MM.1S (cell line): ENCODE measurements around the gene TRPC1.

Experiments
- DNase-seq: peaks from one replicate; pipeline ENCODE4 v3.0.0-alpha.2; 2015
- H2AFZ ChIP-seq: fragments of 300-600 bp; sonication (generic); 2 replicates; pipeline ENCODE4 v1.6.0; 2016; ENCODE audit warnings: antibody characterized with exemption, low read length
- H3F3A ChIP-seq: fragments of 300-600 bp; sonication (generic); 2 replicates; pipeline ENCODE4 v1.6.1; 2016; ENCODE audit warnings: mild to moderate bottlenecking, antibody characterized with exemption, low read length, moderate library complexity, mixed read lengths; ENCODE audit not compliant: insufficient read depth
- H3K27ac ChIP-seq: fragments of 300-600 bp; sonication (generic); 2 replicates; pipeline ENCODE4 v1.5.1; 2016; ENCODE audit warnings: mild to moderate bottlenecking, low read length
- H3K27me3 ChIP-seq: fragments of 300-600 bp; sonication (generic); replicated peaks from 2 replicates; pipeline ENCODE4 v1.6.0; 2016; ENCODE audit warnings: low read length; ENCODE audit not compliant: insufficient read depth
- H3K36me3 ChIP-seq: fragments of 300-600 bp; sonication (generic); replicated peaks from 2 replicates; pipeline ENCODE4 v1.6.1; 2016; ENCODE audit warnings: mild to moderate bottlenecking, low read length, mixed read lengths; ENCODE audit not compliant: insufficient read depth
- H3K4me1 ChIP-seq: fragments of 300-600 bp; sonication (generic); 2 replicates; pipeline ENCODE4 v1.6.1; 2016; ENCODE audit warnings: low read length, mixed read lengths
- H3K4me2 ChIP-seq: fragments of 300-600 bp; sonication (generic); 2 replicates; pipeline ENCODE4 v1.6.0; 2016; ENCODE audit warnings: low read depth, low read length
- H3K4me3 ChIP-seq: fragments of 300-600 bp; sonication (generic); 2 replicates; pipeline ENCODE4 v1.5.1; 2016; ENCODE audit warnings: low read length, mixed read lengths
- H3K79me2 ChIP-seq: fragments of 300-600 bp; sonication (generic); 2 replicates; pipeline ENCODE4 v1.6.1; 2016; ENCODE audit warnings: mixed run types, low read length, mixed read lengths
- H3K9ac ChIP-seq: fragments of 300-600 bp; sonication (generic); 2 replicates; pipeline ENCODE4 v1.6.1; 2016; ENCODE audit warnings: low read length, mixed read lengths
- H3K9me2 ChIP-seq: fragments of 300-600 bp; sonication (generic); replicated peaks from 2 replicates; pipeline ENCODE4 v1.6.1; 2016; ENCODE audit warnings: mild to moderate bottlenecking, low read length, mixed read lengths; ENCODE audit not compliant: insufficient read depth
- H3K9me3 ChIP-seq: fragments of 300-600 bp; sonication (generic); replicated peaks from 2 replicates; pipeline ENCODE4 v1.6.1; 2016; ENCODE audit warnings: mild to moderate bottlenecking, low read length, mixed read lengths; ENCODE audit not compliant: insufficient read depth
- H4K20me1 ChIP-seq: fragments of 300-600 bp; sonication (generic); 2 replicates; pipeline ENCODE4 v1.6.1; 2016; ENCODE audit warnings: mild to moderate bottlenecking, low read length, moderate library complexity, mixed read lengths; ENCODE audit not compliant: insufficient read depth
- CTCF ChIP-seq: fragments of 300-600 bp; sonication (generic); IDR thresholded peaks from 2 replicates; pipeline ENCODE4 v1.5.1; 2016; ENCODE audit warnings: antibody characterized with exemption, low read length, mixed read lengths
- EZH2 ChIP-seq: fragments of 300-600 bp; sonication (generic); optimal IDR thresholded peaks from 2 replicates; pipeline ENCODE3; 2017; ENCODE audit warnings: low read depth, mild to moderate bottlenecking, antibody characterized with exemption, low read length, mixed read lengths
- EZH2phosphoT487 ChIP-seq: fragments of 300-600 bp; sonication (generic); IDR thresholded peaks from 2 replicates; pipeline ENCODE4 v1.6.1; 2018; ENCODE audit warnings: antibody characterized with exemption, low read length

TRPC1 gene

GRCh38 chr3:142795332-142795731 is 71.5 kb downstream of the TRPC1 start:
- Histone ChIP-seq H3K27ac (no peak overlapping the region), H3K4me3 (no peak overlapping the region), H3K4me1 (no peaks in the 10 kb centered on the region), H3K36me3 (no peaks in the 10 kb centered on the region; the same call in 1 of the 2 replicates), H3F3A (no peaks in the 10 kb centered on the region), H3K27me3 (no peaks in the 10 kb centered on the region), H3K4me2 (no peak overlapping the region), H2AFZ (no peak overlapping the region), H3K9me3 (no peaks in the 10 kb centered on the region), H3K9ac (no peak overlapping the region), H3K9me2 (no peaks in the 10 kb centered on the region), H4K20me1 (no peaks in the 10 kb centered on the region), H3K79me2 (no peaks in the 10 kb centered on the region)
- DNase-seq, result no peak
- TF ChIP-seq EZH2phosphoT487, result no peak
- no peak for TF ChIP-seq EZH2
- TF ChIP-seq CTCF, result no peak

DNA sequence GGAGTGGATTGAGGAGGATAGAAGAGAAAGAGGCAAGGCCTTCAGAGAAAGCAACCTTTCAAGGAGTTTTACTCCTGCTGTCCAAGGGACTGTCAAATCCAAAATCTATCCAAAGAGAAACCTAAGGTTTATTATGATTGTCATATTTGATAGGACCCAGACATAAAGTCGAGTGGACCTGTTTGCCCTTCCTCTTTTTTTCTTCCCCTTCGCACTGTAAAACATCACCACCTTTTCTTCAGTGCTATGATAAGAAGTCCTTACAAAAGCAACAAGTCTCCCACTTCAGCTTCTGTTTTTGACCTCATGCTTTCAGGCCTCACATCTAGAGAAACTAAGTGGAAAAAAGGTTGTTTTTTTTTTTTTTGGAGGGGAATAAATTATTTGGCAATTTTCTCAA is 73.0 kb downstream of the TRPC1 start:
- no peak overlapping the region for H3K4me3 ChIP-seq
- H3K27ac ChIP-seq, result no peak overlapping the region
- no peak overlapping the region for H3K9ac ChIP-seq
- no peak overlapping the region for H2AFZ ChIP-seq
- H3K4me1 ChIP-seq, result no peaks in the 10 kb centered on the region
- H3K36me3 ChIP-seq, result no peaks in the 10 kb centered on the region; the same call in 1 of the 2 replicates
- H3K4me2 ChIP-seq, result no peak overlapping the region
- H3K79me2 ChIP-seq, result no peaks in the 10 kb centered on the region
- H3K27me3 ChIP-seq, result no peaks in the 10 kb centered on the region
- no peaks in the 10 kb centered on the region for H3K9me3 ChIP-seq
- no peaks in the 10 kb centered on the region for H4K20me1 ChIP-seq
- DNase-seq, result no peak
- H3K9me2 ChIP-seq, result no peaks in the 10 kb centered on the region
- no peak for TF ChIP-seq EZH2phosphoT487
- TF ChIP-seq EZH2, result no peak
- no peak for TF ChIP-seq CTCF
- H3F3A ChIP-seq, result no peaks in the 10 kb centered on the region

GRCh38 chr3:142801746-142802145 is 77.9 kb downstream of the TRPC1 start:
- no peaks in the 10 kb centered on the region for H3K4me1 ChIP-seq
- TF ChIP-seq CTCF (no peak), EZH2 (no peak), EZH2phosphoT487 (no peak)
- no peaks in the 10 kb centered on the region for H3K9me3 ChIP-seq
- H3K4me2 ChIP-seq, result no peak overlapping the region
- no peak for DNase-seq
- H3K9ac ChIP-seq, result no peak overlapping the region
- H3K27ac ChIP-seq, result no peak overlapping the region
- H3K79me2 ChIP-seq, result no peaks in the 10 kb centered on the region
- no peak overlapping the region for H3K4me3 ChIP-seq
- H3F3A ChIP-seq, result no peaks in the 10 kb centered on the region
- H4K20me1 ChIP-seq, result no peaks in the 10 kb centered on the region
- no peaks in the 10 kb centered on the region for H3K9me2 ChIP-seq
- H2AFZ ChIP-seq, result no peak overlapping the region
- no peaks in the 10 kb centered on the region for H3K27me3 ChIP-seq
- no peaks in the 10 kb centered on the region for H3K36me3 ChIP-seq
